H7 (cell line): ENCODE data around the gene OSM. TPM values are rescaled to one million over a fixed set of nuclear protein-coding genes. Genes with fewer than 3 reads are reported as not detected.

Experiments used
- DNase-seq: peaks from one replicate; pipeline ENCODE4 v3.0.0; 2012
- H3K27me3 ChIP-seq: 2 replicates; pipeline ENCODE4 v1.6.0; 2011; ENCODE audit warnings: mild to moderate bottlenecking, low read length; ENCODE audit not compliant: control insufficient read depth, insufficient read depth
- H3K36me3 ChIP-seq: replicated peaks from 2 replicates; pipeline ENCODE4 v1.5.1; 2011; ENCODE audit warnings: low read length; ENCODE audit not compliant: control insufficient read depth, insufficient read depth
- H3K4me3 ChIP-seq: 2 replicates; pipeline ENCODE4 v1.5.1; 2011; ENCODE audit warnings: low read depth, mild to moderate bottlenecking, control low read depth, low read length, moderate library complexity; ENCODE audit not compliant: insufficient read depth
- total RNA-seq: library from RNA; depleted of rRNA; stranded (reverse); fragments of >200 nt; shearing (Covaris generic); gene quantifications from 2 replicates; pipeline ENCODE4 v1.2.3, GENCODE V29; 2014

Gene OSM
- total RNA-seq, 1 experiment from 2014 or later, result not detected

GRCh38 chr22:30305519-30305905 lies 38.9 kb upstream of the OSM start:
- Histone ChIP-seq H3K27me3 (no peaks in the 10 kb centered on the region), H3K36me3 (no peaks in the 10 kb centered on the region), H3K4me3 (no peak overlapping the region)
- no peak for DNase-seq

GRCh38 chr22:30304495-30305244 lies 38.0 kb upstream of the OSM start:
- DNase-seq, result no peak
- H3K4me3 ChIP-seq, result no peak overlapping the region
- H3K27me3 ChIP-seq, result no peaks in the 10 kb centered on the region
- H3K36me3 ChIP-seq, result no peaks in the 10 kb centered on the region

- no peak overlapping the region for H3K4me3 ChIP-seq
- no peaks in the 10 kb centered on the region for H3K36me3 ChIP-seq
- DNase-seq, result no peak
- H3K27me3 ChIP-seq, result no peaks in the 10 kb centered on the region
Observed at GRCh38 chr22:30302810-30303138, 36.1 kb upstream of the OSM start.

- no peaks in the 10 kb centered on the region for H3K36me3 ChIP-seq
- no peak for DNase-seq
- no peak overlapping the region for H3K4me3 ChIP-seq
- no peaks in the 10 kb centered on the region for H3K27me3 ChIP-seq
Observed at GRCh38 chr22:30301995-30302809, 35.6 kb upstream of the OSM start.

- Histone ChIP-seq H3K4me3 (no peak overlapping the region), H3K27me3 (no peaks in the 10 kb centered on the region), H3K36me3 (no peaks in the 10 kb centered on the region)
- peak; percentile 22 for DNase-seq
Observed at GRCh38 chr22:30299322-30299721, 32.7 kb upstream of the OSM start.

GRCh38 chr22:30297991-30298701 lies 31.5 kb upstream of the OSM start:
- Histone ChIP-seq H3K27me3 (no peaks in the 10 kb centered on the region), H3K36me3 (no peaks in the 10 kb centered on the region), H3K4me3 (no peak overlapping the region)
- peak; percentile 40 for DNase-seq

- Histone ChIP-seq H3K4me3 (no peak overlapping the region), H3K36me3 (no peaks in the 10 kb centered on the region)
- peak; percentile 38 for DNase-seq
Observed at GRCh38 chr22:30297276-30297990, 30.8 kb upstream of the OSM start.

GRCh38 chr22:30296833-30297232 lies 30.2 kb upstream of the OSM start:
- Histone ChIP-seq H3K36me3 (no peaks in the 10 kb centered on the region; the same call in 1 of the 2 replicates), H3K4me3 (no peak overlapping the region), H3K27me3 (no peaks in the 10 kb centered on the region)
- peak; percentile 25 for DNase-seq

More at GRCh38 chr22:30297276-30297990, 30.8 kb upstream of the OSM start:
- no peaks in the 10 kb centered on the region for H3K27me3 ChIP-seq

GRCh38 chr22:30296324-30296723 lies 29.7 kb upstream of the OSM start:
- H3K36me3 ChIP-seq, result no peaks in the 10 kb centered on the region; the same call in 1 of the 2 replicates
- H3K4me3 ChIP-seq, result no peak overlapping the region
- no peaks in the 10 kb centered on the region for H3K27me3 ChIP-seq
- no peak for DNase-seq

- H3K4me3 ChIP-seq, result no peak overlapping the region
- no peaks in the 10 kb centered on the region for H3K27me3 ChIP-seq
- no peak for DNase-seq
- H3K36me3 ChIP-seq, result no peaks in the 10 kb centered on the region; the same call in 1 of the 2 replicates
Observed at GRCh38 chr22:30295576-30295975, 28.9 kb upstream of the OSM start.

- Histone ChIP-seq H3K4me3 (no peak overlapping the region), H3K27me3 (no peaks in the 10 kb centered on the region), H3K36me3 (no peaks in the 10 kb centered on the region; the same call in 1 of the 2 replicates)
- DNase-seq, result no peak
Observed at GRCh38 chr22:30294830-30295229, 28.2 kb upstream of the OSM start.

- no peaks in the 10 kb centered on the region for H3K27me3 ChIP-seq
- DNase-seq, result no peak
- no peaks in the 10 kb centered on the region; the same call in 1 of the 2 replicates for H3K36me3 ChIP-seq
- no peak overlapping the region for H3K4me3 ChIP-seq
Observed at GRCh38 chr22:30294066-30294465, 27.4 kb upstream of the OSM start.

- peaks cover 6% of the 10 kb centered on the region; the same call in 1 of the 2 replicates for H3K27me3 ChIP-seq
- no peaks in the 10 kb centered on the region; the same call in 1 of the 2 replicates for H3K36me3 ChIP-seq
- no peak for DNase-seq
- H3K4me3 ChIP-seq, result no peak overlapping the region
Observed at GRCh38 chr22:30293026-30293425, 26.4 kb upstream of the OSM start.
